OCI-LY3 (cell line): Measurements from ENCODE around the gene EFNA4.

Experiments used
- H2AFZ ChIP-seq: fragments of 200-600, 300-600 bp; shearing (Covaris generic); 2 replicates; pipeline ENCODE4 v1.6.0; 2014; ENCODE audit warnings: antibody characterized with exemption, low read depth, low read length
- H3K27ac ChIP-seq: fragments of 200-600, 300-600 bp; sonication (generic); 2 replicates; pipeline ENCODE4 v1.5.1; 2014; ENCODE audit warnings: mild to moderate bottlenecking, low read length, moderate library complexity, mixed read lengths
- H3K27me3 ChIP-seq: fragments of 200-600, 300-600 bp; sonication (generic); 2 replicates; pipeline ENCODE4 v1.6.1; 2014; ENCODE audit warnings: low read depth, low read length, mixed read lengths
- H3K36me3 ChIP-seq: fragments of 200-600, 300-600 bp; sonication (generic); replicated peaks from 2 replicates; pipeline ENCODE3; 2014; ENCODE audit warnings: low read depth, low read length, mixed read lengths
- H3K4me1 ChIP-seq: fragments of 300-600, 200-600 bp; sonication (generic); 2 replicates; pipeline ENCODE4 v1.6.1; 2014; ENCODE audit warnings: low read length, mixed read lengths
- H3K4me2 ChIP-seq: fragments of 200-600, 300-600 bp; sonication (generic); 2 replicates; pipeline ENCODE4 v1.6.1; 2014; ENCODE audit warnings: low read length, mixed read lengths
- H3K4me3 ChIP-seq: fragments of 300-600, 200-600 bp; sonication (generic); 2 replicates; pipeline ENCODE4 v1.5.1; 2014; ENCODE audit warnings: antibody characterized with exemption, mild to moderate bottlenecking, low read length, moderate library complexity
- H3K79me2 ChIP-seq: fragments of 300-600, 200-600 bp; shearing (Covaris generic); 2 replicates; pipeline ENCODE4 v1.6.1; 2014; ENCODE audit warnings: mild to moderate bottlenecking, low read length, mixed read lengths
- H3K9ac ChIP-seq: fragments of 300-600, 200-600 bp; shearing (Covaris generic); 2 replicates; pipeline ENCODE4 v1.6.0; 2014; ENCODE audit warnings: mild to moderate bottlenecking, low read length, moderate library complexity
- H3K9me3 ChIP-seq: fragments of 200-600, 300-600 bp; shearing (Covaris generic); 2 replicates; pipeline ENCODE4 v1.6.1; 2014; ENCODE audit warnings: low read length, mixed read lengths; ENCODE audit not compliant: insufficient read depth
- H4K20me1 ChIP-seq: fragments of 200-600, 300-600 bp; sonication (generic); 2 replicates; pipeline ENCODE4 v1.6.1; 2016; ENCODE audit warnings: low read length, mixed read lengths; ENCODE audit not compliant: insufficient read depth
- EZH2phosphoT487 ChIP-seq: fragments of 200-600 bp; shearing (Covaris generic); IDR thresholded peaks from 2 replicates; pipeline ENCODE4 v1.6.1; 2018; ENCODE audit warnings: antibody characterized with exemption, mixed run types, low read depth
- TF ChIP-seq, protein P1 (sequence below): fragments of 200-600, 300-600 bp; sonication (generic); IDR thresholded peaks from 2 replicates; pipeline ENCODE4 v1.5.1; 2014; ENCODE audit warnings: antibody characterized with exemption, low read length, low read depth

The EFNA4 gene

DNA sequence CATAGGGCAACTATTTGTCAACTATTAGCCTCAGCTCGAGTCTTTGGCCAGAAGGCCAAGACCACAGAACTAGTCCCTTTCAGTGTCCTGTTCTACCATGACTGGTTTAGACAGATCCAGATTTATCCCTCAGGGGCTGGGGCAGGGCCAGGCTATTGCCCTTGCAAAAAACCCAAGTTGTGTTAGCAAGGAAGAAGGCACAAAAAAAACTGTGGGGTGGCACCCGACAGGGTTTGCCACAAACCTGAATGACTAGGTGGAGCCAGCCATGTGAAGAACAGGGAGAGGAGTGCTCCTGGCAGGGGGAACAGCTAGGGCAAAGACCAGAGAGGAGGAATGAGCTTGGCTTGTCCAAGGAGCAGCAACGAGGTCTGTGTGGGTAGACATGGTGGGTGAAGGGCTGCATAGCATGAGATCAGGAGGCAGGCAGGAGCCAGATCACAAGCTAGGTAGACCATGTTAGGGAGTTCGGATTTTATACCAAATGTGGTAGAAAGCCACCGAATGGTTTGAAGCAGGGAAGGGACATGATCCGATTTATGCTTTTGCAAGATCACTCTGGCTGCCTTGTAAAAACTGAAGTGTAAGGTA is 25.6 kb upstream of the EFNA4 start:
- Histone ChIP-seq H3K79me2 (no peaks in the 10 kb centered on the region), H3K4me3 (no peak overlapping the region), H4K20me1 (no peaks in the 10 kb centered on the region), H3K9ac (no peak overlapping the region), H3K4me2 (no peak overlapping the region), H3K9me3 (no peaks in the 10 kb centered on the region), H3K27me3 (peaks cover 29% of the 10 kb centered on the region), H2AFZ (no peak overlapping the region), H3K27ac (no peak overlapping the region), H3K36me3 (no peaks in the 10 kb centered on the region), H3K4me1 (no peaks in the 10 kb centered on the region)
- TF ChIP-seq, protein P1, sequence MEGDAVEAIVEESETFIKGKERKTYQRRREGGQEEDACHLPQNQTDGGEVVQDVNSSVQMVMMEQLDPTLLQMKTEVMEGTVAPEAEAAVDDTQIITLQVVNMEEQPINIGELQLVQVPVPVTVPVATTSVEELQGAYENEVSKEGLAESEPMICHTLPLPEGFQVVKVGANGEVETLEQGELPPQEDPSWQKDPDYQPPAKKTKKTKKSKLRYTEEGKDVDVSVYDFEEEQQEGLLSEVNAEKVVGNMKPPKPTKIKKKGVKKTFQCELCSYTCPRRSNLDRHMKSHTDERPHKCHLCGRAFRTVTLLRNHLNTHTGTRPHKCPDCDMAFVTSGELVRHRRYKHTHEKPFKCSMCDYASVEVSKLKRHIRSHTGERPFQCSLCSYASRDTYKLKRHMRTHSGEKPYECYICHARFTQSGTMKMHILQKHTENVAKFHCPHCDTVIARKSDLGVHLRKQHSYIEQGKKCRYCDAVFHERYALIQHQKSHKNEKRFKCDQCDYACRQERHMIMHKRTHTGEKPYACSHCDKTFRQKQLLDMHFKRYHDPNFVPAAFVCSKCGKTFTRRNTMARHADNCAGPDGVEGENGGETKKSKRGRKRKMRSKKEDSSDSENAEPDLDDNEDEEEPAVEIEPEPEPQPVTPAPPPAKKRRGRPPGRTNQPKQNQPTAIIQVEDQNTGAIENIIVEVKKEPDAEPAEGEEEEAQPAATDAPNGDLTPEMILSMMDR, result no peak
- TF ChIP-seq EZH2phosphoT487, result no peak

DNA sequence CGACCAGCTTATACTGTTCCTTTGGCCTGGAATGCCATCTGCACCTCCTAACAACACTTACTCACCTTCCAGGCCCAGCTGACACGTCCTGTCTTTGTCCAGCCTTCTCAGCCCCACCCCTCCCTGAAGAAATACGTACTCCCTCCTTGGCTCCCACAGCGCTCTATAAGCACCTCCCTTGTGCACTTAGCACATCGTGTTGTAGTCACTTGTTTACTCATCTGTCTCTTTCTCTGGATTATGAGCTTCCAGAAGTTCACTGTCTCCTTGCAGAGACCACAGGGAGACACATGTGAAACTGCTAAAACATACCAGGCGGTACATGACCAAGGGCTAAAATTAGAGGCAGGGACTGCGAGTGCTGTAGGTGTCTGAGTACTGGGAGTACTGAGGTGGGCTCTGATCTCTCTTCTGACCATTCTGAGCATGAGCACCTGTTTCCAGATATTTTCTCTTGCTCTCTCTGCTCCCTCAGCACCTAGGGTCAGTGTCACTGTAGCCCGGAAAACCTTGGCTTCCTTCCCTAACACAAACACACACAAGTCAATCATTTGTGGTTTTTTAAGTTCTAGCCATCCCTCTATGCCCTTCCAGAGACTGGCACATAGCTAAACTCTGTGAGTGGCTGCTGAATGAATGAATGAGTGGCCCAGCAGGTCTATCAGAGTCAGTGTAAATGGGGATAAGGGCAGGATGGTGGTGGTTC is 24.8 kb upstream of the EFNA4 start:
- Histone ChIP-seq H3K4me1 (no peaks in the 10 kb centered on the region), H3K79me2 (no peaks in the 10 kb centered on the region), H3K4me3 (no peak overlapping the region), H4K20me1 (no peaks in the 10 kb centered on the region), H3K27me3 (peaks cover 29% of the 10 kb centered on the region), H3K9me3 (no peaks in the 10 kb centered on the region), H3K36me3 (no peaks in the 10 kb centered on the region), H3K27ac (no peak overlapping the region), H2AFZ (no peak overlapping the region), H3K4me2 (no peak overlapping the region), H3K9ac (no peak overlapping the region)
- TF ChIP-seq, protein P1, result no peak
- no peak for TF ChIP-seq EZH2phosphoT487

DNA sequence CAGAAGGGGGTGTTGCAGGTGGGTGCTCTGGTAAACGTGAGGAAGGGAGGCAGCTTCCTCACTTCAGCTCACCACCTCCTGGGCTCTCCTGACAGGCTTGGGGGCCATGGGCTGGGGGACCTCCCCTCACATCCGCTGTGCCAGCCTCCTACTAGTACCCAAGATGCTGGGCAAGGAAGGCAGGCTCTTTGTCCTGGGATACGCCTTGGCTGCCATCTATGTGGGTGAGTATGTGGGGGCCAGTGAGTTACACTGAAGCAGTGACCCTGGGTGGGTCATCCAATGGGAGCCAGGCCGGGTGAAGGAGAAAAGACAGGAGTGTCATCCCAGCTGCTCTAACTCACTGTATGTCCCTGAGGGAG is 24.3 kb upstream of the EFNA4 start:
- TF ChIP-seq EZH2phosphoT487, result no peak
- TF ChIP-seq, protein P1, result no peak
- H2AFZ ChIP-seq, result no peak overlapping the region
- H3K36me3 ChIP-seq, result no peaks in the 10 kb centered on the region
- H4K20me1 ChIP-seq, result no peaks in the 10 kb centered on the region
- no peak overlapping the region for H3K4me3 ChIP-seq
- no peaks in the 10 kb centered on the region for H3K4me1 ChIP-seq
- no peak overlapping the region for H3K9ac ChIP-seq
- H3K4me2 ChIP-seq, result no peak overlapping the region
- no peaks in the 10 kb centered on the region for H3K79me2 ChIP-seq
- H3K27me3 ChIP-seq, result peaks cover 28% of the 10 kb centered on the region
- H3K27ac ChIP-seq, result no peak overlapping the region
- no peaks in the 10 kb centered on the region for H3K9me3 ChIP-seq

DNA sequence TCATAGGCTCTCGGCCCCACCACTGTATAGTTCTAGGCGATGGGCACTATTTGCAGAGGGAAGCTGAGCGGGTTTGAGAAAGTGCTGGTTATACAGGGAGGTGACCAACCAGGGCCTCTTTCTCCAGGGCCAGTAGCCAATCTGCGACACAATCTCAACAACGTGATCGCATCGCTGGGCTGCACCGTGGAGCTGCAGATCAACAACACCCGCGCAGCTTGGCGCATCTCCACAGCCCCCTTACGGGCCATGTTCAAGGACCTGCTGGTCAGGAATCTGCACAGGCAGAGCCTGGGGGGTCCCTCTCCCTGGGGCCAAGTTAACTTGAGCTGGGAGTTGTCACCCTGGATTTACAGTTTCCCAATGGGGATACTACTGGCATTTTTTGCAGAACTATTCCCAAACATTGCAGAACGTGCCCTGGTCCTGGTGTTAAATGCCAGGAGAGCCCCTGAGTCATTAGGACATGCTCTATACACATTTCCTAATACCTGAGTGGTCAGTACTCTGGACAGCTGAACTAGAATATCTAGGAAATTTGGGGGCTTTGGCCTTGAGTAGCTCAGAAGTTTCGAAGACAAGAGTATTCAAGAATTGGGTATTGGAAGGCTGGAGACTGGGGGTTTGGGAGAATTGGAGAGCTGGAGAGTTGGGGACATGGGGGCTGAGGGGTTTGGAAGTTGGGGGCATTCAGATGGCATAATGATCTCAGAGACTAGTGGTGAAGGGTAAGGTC is 23.0 kb upstream of the EFNA4 start:
- no peak overlapping the region for H2AFZ ChIP-seq
- H3K27ac ChIP-seq, result no peak overlapping the region
- TF ChIP-seq, protein P1, result no peak
- no peak for TF ChIP-seq EZH2phosphoT487
- H3K9ac ChIP-seq, result no peak overlapping the region
- no peaks in the 10 kb centered on the region for H3K36me3 ChIP-seq
- no peaks in the 10 kb centered on the region for H3K4me1 ChIP-seq
- H3K4me2 ChIP-seq, result no peak overlapping the region
- no peaks in the 10 kb centered on the region for H4K20me1 ChIP-seq
- no peaks in the 10 kb centered on the region for H3K9me3 ChIP-seq
- H3K79me2 ChIP-seq, result no peaks in the 10 kb centered on the region
- no peak overlapping the region for H3K4me3 ChIP-seq
- H3K27me3 ChIP-seq, result peaks cover 25% of the 10 kb centered on the region
